HEK293 (cell line): Measurements from ENCODE around the gene GAL3ST3.

Experiments
- CTCF ChIA-PET: fragments of 350-600 bp; formaldehyde crosslinking; extraction: SDS; loops from one replicate; lab custom pipeline; 2021; ENCODE audit warnings: antibody characterized with exemption; lab: Yijun Ruan, JAX
- POLR2A ChIA-PET: fragments of 300-600 bp; formaldehyde crosslinking; extraction: SDS; loops from one replicate; lab custom pipeline; 2020; ENCODE audit warnings: antibody characterized with exemption, inconsistent platforms; lab: Yijun Ruan, JAX
- H3K27ac ChIP-seq: fragments of 200-500 bp; sonication (Bioruptor generic); 2 replicates; pipeline ENCODE4 v1.5.1; 2014; ENCODE audit warnings: low read depth, low read length, control low read depth, inconsistent platforms; ENCODE audit errors: extremely low read depth
- H3K36me3 ChIP-seq, 2 experiments: fragments of 200-500 bp in 1 of 2; sonication (Bioruptor generic) in 1 of 2; 1 replicate in 1 of 2; 2 replicates in 1 of 2; pipeline ENCODE4 v1.5.1; 2014 to 2017; ENCODE audit warnings: inconsistent platforms in 2 of 2, low read length in 2 of 2; ENCODE audit not compliant: control insufficient read depth in 2 of 2, insufficient read depth in 1 of 2
- H3K4me1 ChIP-seq: fragments of 200-500 bp; sonication (Bioruptor generic); 2 replicates; pipeline ENCODE4 v1.5.1; 2014; ENCODE audit warnings: mild to moderate bottlenecking, low read length, inconsistent platforms; ENCODE audit not compliant: control insufficient read depth, insufficient read depth
- H3K4me3 ChIP-seq: 2 replicates; pipeline ENCODE4 v1.5.1; 2011; ENCODE audit warnings: low read depth, mild to moderate bottlenecking, control low read depth, low read length, moderate library complexity
- H3K9me3 ChIP-seq: fragments of 200-500 bp; sonication (Bioruptor generic); 2 replicates; pipeline ENCODE4 v1.5.1; 2014; ENCODE audit warnings: low read depth, low read length, inconsistent platforms; ENCODE audit not compliant: control insufficient read depth, insufficient read depth
- GFI1B ChIP-seq: fragments of 450-650 bp; formaldehyde crosslinking; IDR thresholded peaks from 2 replicates; pipeline ENCODE4 v1.5.1; 2016; ENCODE audit warnings: missing biosample characterization, missing genetic modification characterization
- GLIS1 ChIP-seq: fragments of 450-650 bp; formaldehyde crosslinking; IDR thresholded peaks from 2 replicates; pipeline ENCODE4 v1.5.1; 2016; ENCODE audit warnings: missing biosample characterization, missing genetic modification characterization
- HOXD13 ChIP-seq: sonication (generic); formaldehyde crosslinking; IDR thresholded peaks from 2 replicates; pipeline ENCODE4 v1.8.0; 2022; ENCODE audit warnings: missing genetic modification reagents, borderline replicate concordance
- KLF16 ChIP-seq: fragments of 450-650 bp; formaldehyde crosslinking; IDR thresholded peaks from 2 replicates; pipeline ENCODE4 v1.5.1; 2017; ENCODE audit warnings: missing biosample characterization, missing genetic modification characterization
- KLF7 ChIP-seq: fragments of 450-650 bp; formaldehyde crosslinking; IDR thresholded peaks from 2 replicates; pipeline ENCODE4 v1.5.1; 2016; ENCODE audit warnings: missing biosample characterization, missing genetic modification characterization, borderline replicate concordance
- KLF9 ChIP-seq: fragments of 450-650 bp; formaldehyde crosslinking; IDR thresholded peaks from 2 replicates; pipeline ENCODE4 v1.5.1; 2016; ENCODE audit warnings: missing biosample characterization, missing genetic modification characterization, low read depth
- OSR2 ChIP-seq: fragments of 450-650 bp; formaldehyde crosslinking; IDR thresholded peaks from 2 replicates; pipeline ENCODE4 v1.5.1; 2016; ENCODE audit warnings: missing biosample characterization, missing genetic modification characterization
- OVOL3 ChIP-seq: fragments of 450-650 bp; formaldehyde crosslinking; IDR thresholded peaks from 2 replicates; pipeline ENCODE4 v1.5.1; 2016; ENCODE audit warnings: missing biosample characterization, missing genetic modification characterization
- SETDB1 ChIP-seq: IDR thresholded peaks from one replicate; pipeline ENCODE4 v1.6.1; 2017; ENCODE audit warnings: mild to moderate bottlenecking, low read length, moderate library complexity, mixed read lengths; ENCODE audit not compliant: insufficient read length
- YY1 ChIP-seq: fragments of 450-650 bp; formaldehyde crosslinking; IDR thresholded peaks from 2 replicates; pipeline ENCODE4 v1.5.1; 2018; ENCODE audit warnings: missing biosample characterization, missing genetic modification characterization
- ZBTB20 ChIP-seq: fragments of 450-650 bp; formaldehyde crosslinking; IDR thresholded peaks from 2 replicates; pipeline ENCODE4 v1.5.1; 2016; ENCODE audit warnings: missing biosample characterization, missing genetic modification characterization
- ZFP37 ChIP-seq: fragments of 450-650 bp; formaldehyde crosslinking; IDR thresholded peaks from 2 replicates; pipeline ENCODE4 v1.5.1; 2016; ENCODE audit warnings: missing biosample characterization, missing genetic modification characterization
- ZFP69B ChIP-seq: fragments of 450-650 bp; formaldehyde crosslinking; IDR thresholded peaks from 2 replicates; pipeline ENCODE4 v1.5.1; 2016; ENCODE audit warnings: missing biosample characterization, missing genetic modification characterization
- ZNF132 ChIP-seq: fragments of 450-650 bp; formaldehyde crosslinking; IDR thresholded peaks from 2 replicates; pipeline ENCODE4 v1.5.1; 2017; ENCODE audit warnings: missing biosample characterization, missing genetic modification characterization, borderline replicate concordance
- ZNF175 ChIP-seq: fragments of 450-650 bp; formaldehyde crosslinking; IDR thresholded peaks from 2 replicates; pipeline ENCODE4 v1.5.1; 2016; ENCODE audit warnings: missing biosample characterization, missing genetic modification characterization
- ZNF274 ChIP-seq, 2 experiments: fragments of 200-500 bp in 1 of 2; fragments of 450-650 bp in 1 of 2; sonication (Bioruptor generic) in 1 of 2; formaldehyde crosslinking in 1 of 2; IDR thresholded peaks; 2 replicates each; pipeline versions ENCODE4 v1.5.1 to v1.6.1; 2014 to 2016; ENCODE audit warnings: borderline replicate concordance in 1 of 2, inconsistent platforms in 1 of 2, low read length in 1 of 2, missing biosample characterization in 1 of 2, missing genetic modification characterization in 1 of 2
- ZNF302 ChIP-seq: fragments of 450-650 bp; formaldehyde crosslinking; IDR thresholded peaks from 2 replicates; pipeline ENCODE4 v1.5.1; 2016; ENCODE audit warnings: missing biosample characterization, missing genetic modification characterization, low read depth
- ZNF324 ChIP-seq: fragments of 450-650 bp; formaldehyde crosslinking; IDR thresholded peaks from 2 replicates; pipeline ENCODE4 v1.5.1; 2016; ENCODE audit warnings: missing biosample characterization, missing genetic modification characterization
- ZNF366 ChIP-seq: fragments of 450-650 bp; formaldehyde crosslinking; conservative IDR thresholded peaks from 2 replicates; pipeline ENCODE4 v1.5.1; 2016; ENCODE audit warnings: missing biosample characterization, missing genetic modification characterization
- ZNF555 ChIP-seq: fragments of 450-650 bp; formaldehyde crosslinking; conservative IDR thresholded peaks from 2 replicates; pipeline ENCODE4 v1.5.1; 2017; ENCODE audit warnings: missing biosample characterization, mild to moderate bottlenecking, missing genetic modification characterization, inconsistent platforms
- ZNF747 ChIP-seq: fragments of 450-650 bp; formaldehyde crosslinking; IDR thresholded peaks from 2 replicates; pipeline ENCODE4 v1.5.1; 2016; ENCODE audit warnings: missing biosample characterization, missing genetic modification characterization
- ZNF776 ChIP-seq: fragments of 450-650 bp; formaldehyde crosslinking; IDR thresholded peaks from 2 replicates; pipeline ENCODE4 v1.5.0; 2017; ENCODE audit warnings: missing biosample characterization, missing genetic modification characterization, borderline replicate concordance
- TF ChIP-seq, protein P1 (sequence below): fragments of 450-650 bp; formaldehyde crosslinking; IDR thresholded peaks from 2 replicates; pipeline ENCODE4 v1.5.1; 2016; ENCODE audit warnings: missing biosample characterization, missing genetic modification characterization
- TF ChIP-seq, protein P2 (sequence below): fragments of 450-650 bp; formaldehyde crosslinking; IDR thresholded peaks from 2 replicates; pipeline ENCODE4 v1.5.1; 2016; ENCODE audit warnings: missing biosample characterization, missing genetic modification characterization
- TF ChIP-seq, protein P3 (sequence below): fragments of 450-650 bp; formaldehyde crosslinking; IDR thresholded peaks from 2 replicates; pipeline ENCODE4; 2016; ENCODE audit warnings: missing biosample characterization, missing genetic modification characterization
- TF ChIP-seq, protein P4 (sequence below): fragments of 450-650 bp; formaldehyde crosslinking; IDR thresholded peaks from 2 replicates; pipeline ENCODE4 v1.5.1; 2016; ENCODE audit warnings: missing biosample characterization, missing genetic modification characterization, low read depth

GAL3ST3 gene

DNA sequence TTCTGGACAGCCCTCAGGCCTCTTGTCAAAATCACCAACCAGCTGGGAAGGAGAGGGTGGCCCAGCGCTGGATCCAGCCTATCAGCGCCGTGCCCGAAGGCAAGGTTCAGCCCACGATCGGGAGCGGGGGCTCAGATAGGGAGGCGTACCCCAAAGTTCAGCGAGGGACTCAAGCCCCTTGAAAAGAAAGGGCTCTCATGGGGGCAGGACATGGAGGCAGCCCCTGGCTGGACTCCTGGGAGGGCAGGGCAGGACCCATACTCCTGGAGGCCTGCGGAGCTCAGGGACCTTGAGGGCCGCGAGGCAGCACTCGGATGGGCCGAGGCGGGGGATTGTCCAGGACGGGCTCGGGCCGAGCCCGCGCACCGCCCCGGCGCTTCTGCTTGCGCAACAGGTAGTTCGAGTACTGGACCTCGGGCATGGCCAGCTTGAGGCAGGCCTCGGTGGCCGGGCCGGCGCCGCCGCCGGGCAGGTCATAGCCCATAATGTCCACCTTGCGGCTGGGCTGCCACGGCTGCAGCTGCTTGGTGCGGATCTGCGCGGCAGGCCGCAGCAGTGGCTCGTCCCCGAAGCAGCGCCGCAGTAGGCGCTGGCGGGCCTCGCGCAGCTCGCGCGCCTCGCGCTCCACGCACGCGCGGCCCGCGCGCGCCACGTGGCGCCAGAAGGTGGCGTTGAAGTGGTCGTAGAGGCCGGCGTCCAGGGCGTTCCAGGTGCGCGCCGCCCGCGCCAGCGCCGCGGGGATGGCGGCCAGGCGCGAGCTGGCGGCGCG is 6.5 kb downstream of the GAL3ST3 start:
- Histone ChIP-seq H3K27ac (no peak overlapping the region), H3K9me3 (no peaks in the 10 kb centered on the region), H3K36me3 (no peaks in the 10 kb centered on the region), H3K4me1 (no peaks in the 10 kb centered on the region), H3K4me3 (no peak overlapping the region)
- no peak for TF ChIP-seq ZNF366 (tag by site-specific recombination)
- TF ChIP-seq, protein P1, sequence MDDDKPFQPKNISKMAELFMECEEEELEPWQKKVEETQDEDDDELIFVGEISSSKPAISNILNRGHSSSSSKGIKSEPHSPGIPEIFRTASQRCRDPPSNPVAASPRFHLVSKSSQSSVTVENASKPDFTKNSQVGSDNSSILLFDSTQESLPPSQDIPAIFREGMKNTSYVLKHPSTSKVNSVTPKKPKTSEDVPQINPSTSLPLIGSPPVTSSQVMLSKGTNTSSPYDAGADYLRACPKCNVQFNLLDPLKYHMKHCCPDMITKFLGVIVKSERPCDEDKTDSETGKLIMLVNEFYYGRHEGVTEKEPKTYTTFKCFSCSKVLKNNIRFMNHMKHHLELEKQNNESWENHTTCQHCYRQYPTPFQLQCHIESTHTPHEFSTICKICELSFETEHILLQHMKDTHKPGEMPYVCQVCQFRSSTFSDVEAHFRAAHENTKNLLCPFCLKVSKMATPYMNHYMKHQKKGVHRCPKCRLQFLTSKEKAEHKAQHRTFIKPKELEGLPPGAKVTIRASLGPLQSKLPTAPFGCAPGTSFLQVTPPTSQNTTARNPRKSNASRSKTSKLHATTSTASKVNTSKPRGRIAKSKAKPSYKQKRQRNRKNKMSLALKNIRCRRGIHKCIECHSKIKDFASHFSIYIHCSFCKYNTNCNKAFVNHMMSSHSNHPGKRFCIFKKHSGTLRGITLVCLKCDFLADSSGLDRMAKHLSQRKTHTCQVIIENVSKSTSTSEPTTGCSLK (tag by site-specific recombination): no peak
- TF ChIP-seq SETDB1: no peak
- TF ChIP-seq OSR2 (tag by site-specific recombination): no peak
- TF ChIP-seq HOXD13: no peak
- no peak for TF ChIP-seq KLF7 (tag by site-specific recombination)
- ChIA-PET CTCF (interaction anchor here (0.6 to 1.0 kb wide), 4 partner anchors 13 to 245 kb away, joined by 3 to 4 read pairs (median 3); no protein-coding TSS in a partner anchor), POLR2A (no interaction called here)

- Histone ChIP-seq H3K9me3 (no peaks in the 10 kb centered on the region), H3K36me3 (no peaks in the 10 kb centered on the region), H3K4me3 (no peak overlapping the region), H3K27ac (no peak overlapping the region), H3K4me1 (no peaks in the 10 kb centered on the region)
- ChIA-PET POLR2A (no interaction called here), CTCF (interaction anchor here (0.5 to 1.0 kb wide), 2 partner anchors 17 to 118 kb away, joined by 3 to 6 read pairs; no protein-coding TSS in a partner anchor)
- no peak for TF ChIP-seq ZBTB20 (tag by site-specific recombination)
- TF ChIP-seq GLIS1 (tag by site-specific recombination): peak; percentile 52
- TF ChIP-seq, protein P2, sequence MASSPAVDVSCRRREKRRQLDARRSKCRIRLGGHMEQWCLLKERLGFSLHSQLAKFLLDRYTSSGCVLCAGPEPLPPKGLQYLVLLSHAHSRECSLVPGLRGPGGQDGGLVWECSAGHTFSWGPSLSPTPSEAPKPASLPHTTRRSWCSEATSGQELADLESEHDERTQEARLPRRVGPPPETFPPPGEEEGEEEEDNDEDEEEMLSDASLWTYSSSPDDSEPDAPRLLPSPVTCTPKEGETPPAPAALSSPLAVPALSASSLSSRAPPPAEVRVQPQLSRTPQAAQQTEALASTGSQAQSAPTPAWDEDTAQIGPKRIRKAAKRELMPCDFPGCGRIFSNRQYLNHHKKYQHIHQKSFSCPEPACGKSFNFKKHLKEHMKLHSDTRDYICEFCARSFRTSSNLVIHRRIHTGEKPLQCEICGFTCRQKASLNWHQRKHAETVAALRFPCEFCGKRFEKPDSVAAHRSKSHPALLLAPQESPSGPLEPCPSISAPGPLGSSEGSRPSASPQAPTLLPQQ (tag by site-specific recombination): 0 out of 2 replicates have a peak, but pooled peaks have one; percentile 20
These were observed 9.2 kb downstream of the GAL3ST3 start for GRCh38 chr11:66039765-66040164.

DNA sequence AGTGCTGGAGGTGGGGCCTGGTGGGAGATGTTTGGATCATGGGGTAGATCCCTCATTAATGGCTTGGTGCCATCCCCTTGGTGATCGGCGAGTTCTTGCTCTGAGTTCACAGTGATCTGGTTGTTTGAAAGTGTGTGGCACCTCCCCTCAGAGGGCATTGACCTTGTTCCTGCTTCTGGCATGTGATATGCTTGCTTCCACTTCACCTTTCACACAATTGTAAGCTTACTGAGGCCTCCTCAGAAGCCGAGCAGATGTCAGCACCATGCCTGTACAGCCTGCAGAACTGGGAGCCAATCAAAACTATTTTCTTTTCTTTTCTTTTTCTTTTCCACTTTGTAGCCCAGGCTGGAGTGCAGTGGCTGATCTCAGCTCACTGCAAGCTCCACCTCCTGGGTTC is 11.6 kb downstream of the GAL3ST3 start:
- Histone ChIP-seq H3K4me1 (no peaks in the 10 kb centered on the region), H3K9me3 (no peaks in the 10 kb centered on the region), H3K4me3 (no peak overlapping the region), H3K27ac (no peak overlapping the region), H3K36me3 (no peaks in the 10 kb centered on the region)
- CTCF ChIA-PET: interaction anchor here (0.6 to 4.7 kb wide), 7 partner anchors 8 to 392 kb away, joined by 3 to 37 read pairs (median 3); no protein-coding TSS in a partner anchor
- POLR2A ChIA-PET: no interaction called here
- no peak for TF ChIP-seq YY1 (tag by site-specific recombination)
- TF ChIP-seq GFI1B (tag by site-specific recombination): no peak
- TF ChIP-seq, protein P3, sequence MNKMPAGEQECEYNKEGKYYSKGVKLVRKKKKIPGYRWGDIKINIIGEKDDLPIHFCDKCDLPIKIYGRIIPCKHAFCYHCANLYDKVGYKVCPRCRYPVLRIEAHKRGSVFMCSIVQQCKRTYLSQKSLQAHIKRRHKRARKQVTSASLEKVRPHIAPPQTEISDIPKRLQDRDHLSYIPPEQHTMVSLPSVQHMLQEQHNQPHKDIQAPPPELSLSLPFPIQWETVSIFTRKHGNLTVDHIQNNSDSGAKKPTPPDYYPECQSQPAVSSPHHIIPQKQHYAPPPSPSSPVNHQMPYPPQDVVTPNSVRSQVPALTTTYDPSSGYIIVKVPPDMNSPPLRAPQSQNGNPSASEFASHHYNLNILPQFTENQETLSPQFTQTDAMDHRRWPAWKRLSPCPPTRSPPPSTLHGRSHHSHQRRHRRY (tag by site-specific recombination): no peak
- no peak for TF ChIP-seq ZNF776 (tag by site-specific recombination)
- TF ChIP-seq ZNF555: no peak
- no peak for TF ChIP-seq ZFP69B (tag by site-specific recombination)
- TF ChIP-seq OVOL3 (tag by site-specific recombination): no peak
- no peak for TF ChIP-seq ZNF324 (tag by site-specific recombination)
- TF ChIP-seq ZNF302 (tag by site-specific recombination): no peak
- TF ChIP-seq, protein P4, sequence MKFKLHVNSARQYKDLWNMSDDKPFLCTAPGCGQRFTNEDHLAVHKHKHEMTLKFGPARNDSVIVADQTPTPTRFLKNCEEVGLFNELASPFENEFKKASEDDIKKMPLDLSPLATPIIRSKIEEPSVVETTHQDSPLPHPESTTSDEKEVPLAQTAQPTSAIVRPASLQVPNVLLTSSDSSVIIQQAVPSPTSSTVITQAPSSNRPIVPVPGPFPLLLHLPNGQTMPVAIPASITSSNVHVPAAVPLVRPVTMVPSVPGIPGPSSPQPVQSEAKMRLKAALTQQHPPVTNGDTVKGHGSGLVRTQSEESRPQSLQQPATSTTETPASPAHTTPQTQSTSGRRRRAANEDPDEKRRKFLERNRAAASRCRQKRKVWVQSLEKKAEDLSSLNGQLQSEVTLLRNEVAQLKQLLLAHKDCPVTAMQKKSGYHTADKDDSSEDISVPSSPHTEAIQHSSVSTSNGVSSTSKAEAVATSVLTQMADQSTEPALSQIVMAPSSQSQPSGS (tag by site-specific recombination): no peak
- no peak for TF ChIP-seq ZFP37
- no peak for TF ChIP-seq KLF16 (tag by site-specific recombination)
- TF ChIP-seq ZNF132 (tag by site-specific recombination): no peak
- TF ChIP-seq ZNF747 (tag by site-specific recombination): no peak
- TF ChIP-seq ZNF175 (tag by site-specific recombination): no peak
- no peak for TF ChIP-seq KLF9
- no peak for TF ChIP-seq ZNF274 (IDR thresholded peaks at IDR 0.05; ENCODE audit: low read length)
- no peak for TF ChIP-seq ZNF274 (tag by site-specific recombination; IDR thresholded peaks at IDR 0.05; ENCODE audit: borderline replicate concordance)
